ENCODE results near the gene ADCY6. TPM values are rescaled to one million over a fixed set of nuclear protein-coding genes. Genes with fewer than 3 reads are reported as not detected.

The ADCY6 gene
- total RNA-seq, 2 donors from 2014 or later, result 52.8 to 58.6 TPM

DNA sequence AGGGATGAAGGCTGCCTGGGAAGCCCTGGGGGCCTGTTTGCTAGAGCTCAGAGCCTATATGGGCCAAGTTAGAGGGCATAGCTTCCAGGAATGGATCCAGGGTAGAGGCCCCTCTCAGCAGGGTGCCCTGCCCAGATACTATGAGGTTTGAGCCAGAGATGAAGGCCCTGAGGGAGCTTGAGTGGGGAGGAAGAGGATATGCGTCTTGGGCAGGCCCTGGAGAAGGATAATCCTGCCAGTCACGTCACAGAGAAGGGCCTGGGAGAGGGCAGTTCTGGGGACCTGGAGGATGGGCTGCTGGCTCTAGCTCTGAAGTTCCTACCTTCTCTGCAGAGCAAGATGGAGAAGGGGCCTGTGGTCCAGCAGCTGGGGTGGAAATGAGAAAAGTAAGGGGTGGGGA, 23.5 kb upstream of the ADCY6 start:
- peaks cover 54% of the 10 kb centered on the region for H3K27me3 Mint-ChIP-seq (ENCODE audit: insufficient read depth)
- WGBS, 2 experiments (ENCODE audit: insufficient coverage in 1 of 2, insufficient read length in 1 of 2), result 69 to 79% methylated on average over 2 of the region's 2 CpGs
- Histone ChIP-seq H3K4me1 (ENCODE audit: control insufficient read depth, insufficient read depth, low read length) (peaks cover 12% of the 10 kb centered on the region), H3K27me3 (ENCODE audit: control insufficient read depth, insufficient read depth, low read length, poor library complexity, severe bottlenecking) (no peaks in the 10 kb centered on the region), H3K9me3 (ENCODE audit: control insufficient read depth, low read length) (no peaks in the 10 kb centered on the region), H3K36me3 (ENCODE audit: control insufficient read depth, insufficient read depth, low read length) (no peaks in the 10 kb centered on the region), H3K27ac (ENCODE audit: low read depth, low read length) (no peak overlapping the region), H3K4me3 (ENCODE audit: low read length) (no peak overlapping the region), H3K9ac (ENCODE audit: extremely low read depth, low read length, poor library complexity, severe bottlenecking) (no peak overlapping the region)
- no peak overlapping the region for H3K4me3 Mint-ChIP-seq
- TF ChIP-seq, protein P1, sequence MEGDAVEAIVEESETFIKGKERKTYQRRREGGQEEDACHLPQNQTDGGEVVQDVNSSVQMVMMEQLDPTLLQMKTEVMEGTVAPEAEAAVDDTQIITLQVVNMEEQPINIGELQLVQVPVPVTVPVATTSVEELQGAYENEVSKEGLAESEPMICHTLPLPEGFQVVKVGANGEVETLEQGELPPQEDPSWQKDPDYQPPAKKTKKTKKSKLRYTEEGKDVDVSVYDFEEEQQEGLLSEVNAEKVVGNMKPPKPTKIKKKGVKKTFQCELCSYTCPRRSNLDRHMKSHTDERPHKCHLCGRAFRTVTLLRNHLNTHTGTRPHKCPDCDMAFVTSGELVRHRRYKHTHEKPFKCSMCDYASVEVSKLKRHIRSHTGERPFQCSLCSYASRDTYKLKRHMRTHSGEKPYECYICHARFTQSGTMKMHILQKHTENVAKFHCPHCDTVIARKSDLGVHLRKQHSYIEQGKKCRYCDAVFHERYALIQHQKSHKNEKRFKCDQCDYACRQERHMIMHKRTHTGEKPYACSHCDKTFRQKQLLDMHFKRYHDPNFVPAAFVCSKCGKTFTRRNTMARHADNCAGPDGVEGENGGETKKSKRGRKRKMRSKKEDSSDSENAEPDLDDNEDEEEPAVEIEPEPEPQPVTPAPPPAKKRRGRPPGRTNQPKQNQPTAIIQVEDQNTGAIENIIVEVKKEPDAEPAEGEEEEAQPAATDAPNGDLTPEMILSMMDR (conservative IDR thresholded peaks at IDR 0.05), result no peak
- H3K36me3 Mint-ChIP-seq (ENCODE audit: low read depth), result no peaks in the 10 kb centered on the region
- H3K4me1 Mint-ChIP-seq, result peaks cover 29% of the 10 kb centered on the region
- no peak overlapping the region for H3K27ac Mint-ChIP-seq
- peak; percentile 50 for DNase-seq
- H3K9me3 Mint-ChIP-seq, result no peaks in the 10 kb centered on the region

DNA sequence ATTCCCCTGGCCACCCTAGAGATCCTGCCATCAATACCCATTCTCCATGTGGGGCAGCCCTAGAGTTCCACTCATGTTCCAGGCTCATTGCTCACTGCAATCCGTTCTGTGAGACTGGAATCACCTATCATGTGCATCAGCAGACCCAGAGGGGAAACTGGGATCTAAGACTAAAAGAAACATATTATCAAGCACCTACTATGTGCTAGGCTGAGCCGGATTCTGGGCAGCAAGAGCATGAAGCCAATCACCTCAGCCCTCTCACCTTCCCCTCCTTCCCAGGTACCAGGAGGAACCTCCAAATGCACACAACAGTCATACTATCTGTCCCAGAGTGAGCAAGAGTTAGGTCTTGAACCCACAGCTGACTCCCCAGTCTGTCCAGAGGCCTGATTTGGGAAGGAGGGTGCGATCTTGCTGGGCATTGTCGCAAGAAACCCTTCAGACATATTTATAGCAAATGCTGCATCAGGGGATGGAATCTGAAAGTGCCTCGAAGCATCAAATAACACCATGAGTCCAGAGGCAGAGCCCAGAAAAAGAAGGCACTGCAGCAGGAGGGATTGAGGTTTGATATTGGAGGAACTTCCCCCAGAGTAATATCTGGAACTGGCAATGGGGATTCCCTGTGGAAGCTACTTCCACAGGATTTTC, 22.7 kb upstream of the ADCY6 start:
- Histone ChIP-seq H3K27me3 (ENCODE audit: control insufficient read depth, insufficient read depth, low read length, poor library complexity, severe bottlenecking) (no peaks in the 10 kb centered on the region), H3K9ac (ENCODE audit: extremely low read depth, low read length, poor library complexity, severe bottlenecking) (no peak overlapping the region), H3K4me3 (ENCODE audit: low read length) (no peak overlapping the region), H3K36me3 (ENCODE audit: control insufficient read depth, insufficient read depth, low read length) (no peaks in the 10 kb centered on the region), H3K27ac (ENCODE audit: low read depth, low read length) (no peak overlapping the region), H3K9me3 (ENCODE audit: control insufficient read depth, low read length) (no peaks in the 10 kb centered on the region), H3K4me1 (ENCODE audit: control insufficient read depth, insufficient read depth, low read length) (peaks cover 5% of the 10 kb centered on the region)
- H3K4me3 Mint-ChIP-seq, result no peak overlapping the region
- H3K36me3 Mint-ChIP-seq (ENCODE audit: low read depth), result no peaks in the 10 kb centered on the region
- H3K27me3 Mint-ChIP-seq (ENCODE audit: insufficient read depth), result peaks cover 46% of the 10 kb centered on the region
- WGBS, 2 experiments (ENCODE audit: insufficient coverage in 1 of 2, insufficient read length in 1 of 2), result 90 to 92% methylated on average over 5 of the region's 5 CpGs
- DNase-seq, result no peak
- H3K9me3 Mint-ChIP-seq, result no peaks in the 10 kb centered on the region
- no peak overlapping the region for H3K27ac Mint-ChIP-seq
- TF ChIP-seq, protein P1 (conservative IDR thresholded peaks at IDR 0.05), result no peak
- H3K4me1 Mint-ChIP-seq, result peaks cover 24% of the 10 kb centered on the region

DNA sequence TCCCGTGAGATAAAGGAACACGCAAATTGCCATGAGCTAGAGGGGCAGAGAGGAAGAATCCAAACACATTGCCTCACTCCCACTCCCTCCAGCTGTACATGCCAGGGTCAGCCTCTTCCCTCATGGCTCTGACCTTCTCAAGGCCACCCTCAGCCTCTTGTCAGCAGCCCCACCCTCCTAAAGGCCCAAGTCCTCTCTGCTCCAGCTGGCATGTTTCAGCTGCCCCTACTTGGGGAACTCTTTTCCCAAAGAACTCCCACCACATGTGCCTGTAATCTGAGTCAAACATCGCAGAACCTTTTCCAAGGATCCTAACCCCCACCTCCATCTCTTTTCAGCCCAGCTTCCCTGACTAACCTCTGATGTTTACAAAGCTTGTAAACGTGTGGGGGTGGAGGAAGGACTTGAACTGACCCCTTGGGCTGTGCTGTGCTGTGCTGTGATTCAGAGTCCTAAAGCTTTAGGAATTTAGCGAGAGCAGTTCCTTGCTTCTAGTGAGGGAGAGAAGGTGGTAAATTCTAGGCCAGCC, 22.1 kb upstream of the ADCY6 start:
- Mint-ChIP-seq H3K4me3 (no peak overlapping the region), H3K9me3 (no peaks in the 10 kb centered on the region), H3K4me1 (peaks cover 24% of the 10 kb centered on the region), H3K27me3 (ENCODE audit: insufficient read depth) (peaks cover 40% of the 10 kb centered on the region), H3K36me3 (ENCODE audit: low read depth) (no peaks in the 10 kb centered on the region), H3K27ac (peak overlapping the region; percentile 33)
- DNase-seq, result peak; percentile 53
- WGBS, 2 experiments (ENCODE audit: insufficient coverage in 1 of 2, insufficient read length in 1 of 2), result 67 to 74% methylated on average over 1 to 4 of the region's 5 CpGs
- Histone ChIP-seq H3K9me3 (ENCODE audit: control insufficient read depth, low read length) (no peaks in the 10 kb centered on the region), H3K27me3 (ENCODE audit: control insufficient read depth, insufficient read depth, low read length, poor library complexity, severe bottlenecking) (no peaks in the 10 kb centered on the region), H3K4me3 (ENCODE audit: low read length) (no peak overlapping the region), H3K9ac (ENCODE audit: extremely low read depth, low read length, poor library complexity, severe bottlenecking) (no peak overlapping the region), H3K27ac (ENCODE audit: low read depth, low read length) (no peak overlapping the region), H3K4me1 (ENCODE audit: control insufficient read depth, insufficient read depth, low read length) (peaks cover 3% of the 10 kb centered on the region), H3K36me3 (ENCODE audit: control insufficient read depth, insufficient read depth, low read length) (no peaks in the 10 kb centered on the region)
- TF ChIP-seq, protein P1 (conservative IDR thresholded peaks at IDR 0.05), result no peak

All from endodermal cell (in vitro differentiated cells).